Activated B cell treated with CpG ODN at 0.5 μM for 24 hours (primary cell): ENCODE data around the gene PCDH1. TPM values are rescaled to one million over a fixed set of nuclear protein-coding genes. Genes with fewer than 3 reads are reported as not detected.
"Not testable (repeated sequence)": the region's sequence is repeated elsewhere in the genome, so short reads cannot be mapped to it uniquely, and the experiment has no call there.

Experiments
- ATAC-seq: fragments of 200-7000 bp; cut with Tn5 transposase; one replicate; pipeline ENCODE4 v1.10.0; 2021; ENCODE audit warnings: low read depth, mild to moderate bottlenecking, moderate library complexity
- CTCF ChIA-PET: fragments of 350-600 bp; sonication (Branson Sonifier 250); formaldehyde crosslinking; loops from one replicate; lab custom pipeline; 2021; ENCODE audit warnings: antibody characterized with exemption; lab: Charles Lee
- POLR2A ChIA-PET: fragments of 350-600 bp; sonication (Branson Sonifier 250); formaldehyde crosslinking; loops from one replicate; lab custom pipeline; 2021; ENCODE audit warnings: antibody characterized with exemption; lab: Charles Lee
- DNase-seq: peaks from one replicate; pipeline ENCODE4 v3.0.0; 2022
- H3K27ac Mint-ChIP-seq: one replicate; pipeline ENCODE4 v1.8.0; 2020; ENCODE audit warnings: mixed read lengths
- H3K27me3 Mint-ChIP-seq: one replicate; pipeline ENCODE4 v1.8.0; 2021; ENCODE audit warnings: mixed read lengths
- H3K36me3 Mint-ChIP-seq: one replicate; pipeline ENCODE4 v1.8.0; 2021; ENCODE audit warnings: low read depth, mixed read lengths
- H3K4me1 Mint-ChIP-seq: one replicate; pipeline ENCODE4 v1.8.0; 2021; ENCODE audit warnings: mixed read lengths
- H3K4me3 Mint-ChIP-seq: one replicate; pipeline ENCODE4 v1.8.0; 2020; ENCODE audit warnings: mild to moderate bottlenecking, mixed read lengths
- H3K9me3 Mint-ChIP-seq: one replicate; pipeline ENCODE4 v1.8.0; 2020; ENCODE audit warnings: mixed read lengths
- intact Hi-C: fragments of 100-400 bp; cut with micrococcal nuclease; formaldehyde crosslinking; loops from one replicate; pipeline ENCODE4 v1.15.1; 2024
- total RNA-seq: library from RNA; stranded (reverse); gene quantifications from 2 replicates; pipeline ENCODE4 v1.2.3, GENCODE V29; 2022
- TF ChIP-seq, protein P1 (sequence below): fragments of 200-600 bp; IDR thresholded peaks from one replicate; pipeline ENCODE4 v1.8.0; 2022; ENCODE audit warnings: antibody characterized with exemption, mild to moderate bottlenecking

PCDH1 gene
- total RNA-seq, 1 donor from 2014 or later, result not detected

DNA sequence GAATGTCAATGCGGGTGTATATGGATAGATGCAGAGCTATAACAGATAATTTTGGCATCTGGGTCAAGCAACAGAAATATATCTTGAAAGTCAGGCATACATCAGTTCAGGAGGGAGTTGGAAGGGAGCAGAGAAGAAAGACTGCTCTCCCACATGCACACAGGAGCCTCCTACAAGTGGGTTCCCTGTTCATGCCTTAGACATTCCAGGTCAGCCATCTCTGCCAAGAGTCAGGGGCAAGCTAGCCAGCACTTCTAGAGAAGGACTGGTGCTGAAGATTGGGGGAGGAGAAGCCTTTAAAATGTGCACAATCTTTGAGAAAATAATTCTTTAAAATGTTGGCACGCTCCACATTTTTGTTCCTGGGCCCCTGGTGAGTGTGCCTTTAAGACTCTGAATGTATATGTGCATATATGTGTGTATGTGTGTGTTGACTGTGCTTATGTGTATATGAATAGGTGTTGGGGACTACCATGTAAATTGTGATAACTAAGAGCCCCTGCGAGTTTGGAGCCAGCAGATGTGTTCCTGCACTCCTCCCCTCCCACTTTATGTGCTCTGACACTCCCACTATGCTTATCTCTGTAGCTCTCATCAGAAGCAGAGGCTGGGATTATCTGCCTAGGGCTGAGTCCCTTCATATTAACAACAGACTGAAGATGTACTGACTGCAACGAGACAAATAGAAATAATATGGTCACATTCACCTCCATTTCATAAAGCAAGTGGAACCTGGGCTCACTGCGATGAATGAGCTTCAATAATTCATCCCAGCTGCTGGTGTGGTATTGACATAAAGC is 24.0 kb upstream of the PCDH1 start:
- ChIA-PET POLR2A (no interaction called here), CTCF (interaction anchor here (1.3 kb wide), 1 partner anchor 22 kb away, joined by 3 read pairs; no protein-coding TSS in a partner anchor)
- TF ChIP-seq, protein P1, sequence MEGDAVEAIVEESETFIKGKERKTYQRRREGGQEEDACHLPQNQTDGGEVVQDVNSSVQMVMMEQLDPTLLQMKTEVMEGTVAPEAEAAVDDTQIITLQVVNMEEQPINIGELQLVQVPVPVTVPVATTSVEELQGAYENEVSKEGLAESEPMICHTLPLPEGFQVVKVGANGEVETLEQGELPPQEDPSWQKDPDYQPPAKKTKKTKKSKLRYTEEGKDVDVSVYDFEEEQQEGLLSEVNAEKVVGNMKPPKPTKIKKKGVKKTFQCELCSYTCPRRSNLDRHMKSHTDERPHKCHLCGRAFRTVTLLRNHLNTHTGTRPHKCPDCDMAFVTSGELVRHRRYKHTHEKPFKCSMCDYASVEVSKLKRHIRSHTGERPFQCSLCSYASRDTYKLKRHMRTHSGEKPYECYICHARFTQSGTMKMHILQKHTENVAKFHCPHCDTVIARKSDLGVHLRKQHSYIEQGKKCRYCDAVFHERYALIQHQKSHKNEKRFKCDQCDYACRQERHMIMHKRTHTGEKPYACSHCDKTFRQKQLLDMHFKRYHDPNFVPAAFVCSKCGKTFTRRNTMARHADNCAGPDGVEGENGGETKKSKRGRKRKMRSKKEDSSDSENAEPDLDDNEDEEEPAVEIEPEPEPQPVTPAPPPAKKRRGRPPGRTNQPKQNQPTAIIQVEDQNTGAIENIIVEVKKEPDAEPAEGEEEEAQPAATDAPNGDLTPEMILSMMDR, result no peak
- peaks cover 8% of the 10 kb centered on the region for H3K27me3 Mint-ChIP-seq
- no peak overlapping the region for H3K27ac Mint-ChIP-seq
- no peak for ATAC-seq
- no peaks in the 10 kb centered on the region for H3K36me3 Mint-ChIP-seq
- no peak for DNase-seq
- intact Hi-C loops, result no loop called here
- no peak overlapping the region for H3K4me3 Mint-ChIP-seq
- H3K9me3 Mint-ChIP-seq, result peaks cover 4% of the 10 kb centered on the region
- H3K4me1 Mint-ChIP-seq, result no peaks in the 10 kb centered on the region

DNA sequence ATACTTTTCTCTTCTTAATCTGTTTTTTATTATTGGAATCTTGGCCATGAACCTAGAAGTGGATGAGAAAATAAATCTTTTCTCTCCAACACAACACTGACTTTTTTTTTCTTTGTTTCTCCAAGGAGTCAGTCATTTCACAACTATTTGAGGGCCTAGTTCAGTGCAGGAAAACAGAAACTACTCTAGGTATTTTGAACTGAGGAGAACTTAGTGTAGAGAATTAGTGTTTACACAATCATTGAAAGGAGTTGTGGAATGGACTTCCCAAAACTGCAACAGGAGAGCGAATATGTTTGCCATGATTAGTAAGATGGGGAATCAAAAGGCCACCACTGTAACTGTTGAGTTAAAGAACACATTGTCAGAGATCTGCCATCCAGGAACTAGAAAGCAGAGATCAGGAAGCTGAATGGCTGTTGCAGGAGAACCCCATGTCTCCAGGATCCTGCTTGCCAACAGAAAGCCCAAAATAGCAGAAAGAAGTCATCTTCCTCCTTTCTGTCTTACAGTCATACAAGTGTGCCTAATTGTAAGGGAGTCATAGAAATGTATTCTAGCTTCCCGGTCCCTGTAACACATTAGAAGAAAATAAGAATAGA is 20.3 kb upstream of the PCDH1 start:
- intact Hi-C loops, result no loop called here
- H3K27ac Mint-ChIP-seq, result no peak overlapping the region
- peaks cover 14% of the 10 kb centered on the region for H3K27me3 Mint-ChIP-seq
- no peaks in the 10 kb centered on the region for H3K4me1 Mint-ChIP-seq
- DNase-seq, result no peak
- POLR2A ChIA-PET, result no interaction called here
- no peaks in the 10 kb centered on the region for H3K36me3 Mint-ChIP-seq
- no peaks in the 10 kb centered on the region for H3K9me3 Mint-ChIP-seq
- no peak for ATAC-seq
- H3K4me3 Mint-ChIP-seq, result no peak overlapping the region
- TF ChIP-seq, protein P1, result no peak
- CTCF ChIA-PET, result no interaction called here

DNA sequence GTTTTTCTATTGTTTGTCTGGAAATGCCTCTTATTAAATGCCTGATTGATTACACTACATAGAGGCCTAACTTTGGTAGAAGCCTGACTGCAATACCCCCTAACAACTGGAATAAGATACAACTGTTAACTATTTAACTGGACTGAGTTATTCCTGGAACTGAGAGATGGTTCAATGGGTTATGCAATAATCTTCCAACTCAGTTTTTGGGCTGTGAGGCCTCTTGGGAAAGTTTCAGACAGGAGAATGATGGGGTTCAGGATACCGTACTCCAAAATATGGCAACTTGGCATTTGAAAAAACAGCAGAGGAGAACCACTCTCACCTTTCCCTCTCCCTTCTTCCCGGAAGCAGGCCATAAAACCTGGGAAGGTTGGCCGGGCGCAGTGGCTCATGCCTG is 19.2 kb upstream of the PCDH1 start:
- Mint-ChIP-seq H3K27ac (no peak overlapping the region), H3K36me3 (no peaks in the 10 kb centered on the region), H3K9me3 (no peaks in the 10 kb centered on the region), H3K27me3 (peaks cover 13% of the 10 kb centered on the region), H3K4me3 (no peak overlapping the region), H3K4me1 (no peaks in the 10 kb centered on the region)
- ChIA-PET POLR2A (no interaction called here), CTCF (no interaction called here)
- TF ChIP-seq, protein P1, result no peak
- no peak for DNase-seq
- intact Hi-C loops, result no loop called here
- ATAC-seq, result no peak

DNA sequence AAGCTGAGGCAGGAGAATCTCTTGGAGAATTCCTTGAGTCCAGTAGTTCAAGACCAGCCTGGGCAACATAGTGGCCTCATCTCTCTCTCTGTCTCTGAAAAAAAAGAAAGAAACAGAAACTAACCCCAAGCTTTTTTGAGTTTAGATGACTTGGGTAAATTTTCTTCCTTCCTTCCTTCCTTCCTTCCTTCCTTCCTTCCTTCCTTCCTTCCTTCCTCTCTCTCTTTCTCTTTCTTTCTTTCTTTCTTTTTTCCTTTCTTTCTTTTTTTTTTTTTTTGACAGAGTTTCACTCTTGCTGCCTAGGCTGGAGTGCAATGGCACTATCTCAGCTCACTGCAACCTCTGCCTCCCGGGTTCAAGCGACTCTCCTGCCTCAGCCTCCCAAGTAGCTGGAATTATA is 12.2 kb upstream of the PCDH1 start:
- CTCF ChIA-PET, result interaction anchor here (1.7 to 2.7 kb wide), 3 partner anchors 11 to 199 kb away, joined by 7 to 12 read pairs (median 9); no protein-coding TSS in a partner anchor
- H3K36me3 Mint-ChIP-seq, DNase-seq, H3K9me3 Mint-ChIP-seq, H3K27ac Mint-ChIP-seq, ATAC-seq, H3K4me1 Mint-ChIP-seq, intact Hi-C loops, H3K4me3 Mint-ChIP-seq: not testable (repeated sequence)
- H3K27me3 Mint-ChIP-seq, result peaks cover 22% of the 10 kb centered on the region
- POLR2A ChIA-PET, result interaction anchor here (0.6 kb wide), 1 partner anchor 332 kb away, joined by 9 read pairs; no protein-coding TSS in a partner anchor

DNA sequence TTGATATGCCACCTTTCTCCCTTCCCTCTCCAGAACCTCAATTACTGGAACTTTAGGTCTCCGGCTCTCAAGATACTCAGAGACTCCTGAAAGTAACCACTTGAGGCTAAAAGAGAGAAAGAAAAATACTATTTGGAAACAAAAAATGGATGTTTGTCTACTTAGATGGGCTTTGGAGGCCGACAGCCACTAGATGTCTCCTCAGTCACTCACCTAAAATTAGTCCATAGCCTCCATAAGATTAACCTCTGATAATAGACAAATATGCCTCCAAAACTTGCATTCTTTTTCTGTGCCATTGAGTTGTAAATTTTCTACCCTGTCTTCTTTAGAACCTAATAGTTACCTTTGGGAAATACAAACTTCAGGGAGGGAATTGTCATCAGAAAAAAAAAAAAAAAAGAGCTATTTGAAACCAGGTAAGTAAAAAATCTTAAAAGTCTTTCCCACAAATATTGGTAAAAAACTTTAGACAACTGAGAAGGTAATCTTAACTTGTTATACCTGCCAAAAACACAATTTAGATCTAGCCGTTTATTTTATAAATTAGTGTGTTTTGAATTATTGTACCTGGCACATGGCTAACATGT is 11.2 kb upstream of the PCDH1 start:
- H3K27ac Mint-ChIP-seq, result no peak overlapping the region
- TF ChIP-seq, protein P1, result no peak
- ATAC-seq (no peak), DNase-seq (no peak)
- H3K4me3 Mint-ChIP-seq, result no peak overlapping the region
- H3K36me3 Mint-ChIP-seq, result no peaks in the 10 kb centered on the region
- intact Hi-C loops, result loop anchor here (1.0 kb wide), 1 partner anchor 71 kb away; no protein-coding TSS in a partner anchor
- POLR2A ChIA-PET, result interaction anchor here (0.6 kb wide), 1 partner anchor 16 kb away, joined by 3 read pairs; no protein-coding TSS in a partner anchor
- H3K4me1 Mint-ChIP-seq, result peaks cover 4% of the 10 kb centered on the region
- CTCF ChIA-PET, result interaction anchor here (2.1 to 2.7 kb wide), 2 partner anchors 10 to 72 kb away, joined by 9 to 12 read pairs; no protein-coding TSS in a partner anchor
- H3K9me3 Mint-ChIP-seq, result no peaks in the 10 kb centered on the region
- peaks cover 31% of the 10 kb centered on the region for H3K27me3 Mint-ChIP-seq
